ENCODE results near the gene TSPEAR.
"Not testable (repeated sequence)": the region's sequence is repeated elsewhere in the genome, so short reads cannot be mapped to it uniquely, and the experiment has no call there.

Gene TSPEAR

GRCh38 chr21:44507673-44508425, 203.5 kb downstream of the TSPEAR start:
- TF ChIP-seq, protein P1, sequence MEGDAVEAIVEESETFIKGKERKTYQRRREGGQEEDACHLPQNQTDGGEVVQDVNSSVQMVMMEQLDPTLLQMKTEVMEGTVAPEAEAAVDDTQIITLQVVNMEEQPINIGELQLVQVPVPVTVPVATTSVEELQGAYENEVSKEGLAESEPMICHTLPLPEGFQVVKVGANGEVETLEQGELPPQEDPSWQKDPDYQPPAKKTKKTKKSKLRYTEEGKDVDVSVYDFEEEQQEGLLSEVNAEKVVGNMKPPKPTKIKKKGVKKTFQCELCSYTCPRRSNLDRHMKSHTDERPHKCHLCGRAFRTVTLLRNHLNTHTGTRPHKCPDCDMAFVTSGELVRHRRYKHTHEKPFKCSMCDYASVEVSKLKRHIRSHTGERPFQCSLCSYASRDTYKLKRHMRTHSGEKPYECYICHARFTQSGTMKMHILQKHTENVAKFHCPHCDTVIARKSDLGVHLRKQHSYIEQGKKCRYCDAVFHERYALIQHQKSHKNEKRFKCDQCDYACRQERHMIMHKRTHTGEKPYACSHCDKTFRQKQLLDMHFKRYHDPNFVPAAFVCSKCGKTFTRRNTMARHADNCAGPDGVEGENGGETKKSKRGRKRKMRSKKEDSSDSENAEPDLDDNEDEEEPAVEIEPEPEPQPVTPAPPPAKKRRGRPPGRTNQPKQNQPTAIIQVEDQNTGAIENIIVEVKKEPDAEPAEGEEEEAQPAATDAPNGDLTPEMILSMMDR (IDR thresholded peaks at IDR 0.05), result no peak
- peaks cover 9 to 37% of the 10 kb centered on the region in 2 experiments for H3K4me1 ChIP-seq (ENCODE audit: control insufficient read depth in 1 of 2, insufficient read depth in 1 of 2, low read depth in 1 of 2, low read length in 1 of 2)
- H3K36me3 ChIP-seq, result no peaks in the 10 kb centered on the region
- no peaks in the 10 kb centered on the region for H3K9me3 ChIP-seq
- H3K27me3 ChIP-seq, result peaks cover 43% of the 10 kb centered on the region
- no peak overlapping the region for H3K27ac ChIP-seq
- H3K4me3 ChIP-seq (ENCODE audit: low read depth in 1 of 2, low read length in 1 of 2), result no peak overlapping the region

GRCh38 chr21:44506279-44507255, 204.8 kb downstream of the TSPEAR start:
- no peaks in the 10 kb centered on the region for H3K36me3 ChIP-seq
- no peak overlapping the region for H3K4me3 ChIP-seq (ENCODE audit: low read depth in 1 of 2, low read length in 1 of 2)
- H3K27ac ChIP-seq, result no peak overlapping the region
- peaks cover 9 to 32% of the 10 kb centered on the region in 2 experiments for H3K4me1 ChIP-seq (ENCODE audit: control insufficient read depth in 1 of 2, insufficient read depth in 1 of 2, low read depth in 1 of 2, low read length in 1 of 2)
- peaks cover 45% of the 10 kb centered on the region for H3K27me3 ChIP-seq
- TF ChIP-seq, protein P1 (IDR thresholded peaks at IDR 0.05), result no peak
- no peaks in the 10 kb centered on the region for H3K9me3 ChIP-seq

- no peaks in the 10 kb centered on the region for H3K9me3 ChIP-seq
- H3K4me3 ChIP-seq (ENCODE audit: low read depth in 1 of 2, low read length in 1 of 2), result no peak overlapping the region
- H3K27me3 ChIP-seq, result peaks cover 39% of the 10 kb centered on the region
- H3K4me1 ChIP-seq (ENCODE audit: control insufficient read depth in 1 of 2, insufficient read depth in 1 of 2, low read depth in 1 of 2, low read length in 1 of 2), result peaks cover 3 to 24% of the 10 kb centered on the region in 2 experiments
- no peaks in the 10 kb centered on the region for H3K36me3 ChIP-seq
- TF ChIP-seq, protein P1 (IDR thresholded peaks at IDR 0.05), result no peak
- H3K27ac ChIP-seq, result no peak overlapping the region
These were observed 205.6 kb downstream of the TSPEAR start for GRCh38 chr21:44505673-44506278.

GRCh38 chr21:44503901-44504399, 207.4 kb downstream of the TSPEAR start:
- peaks cover 3 to 15% of the 10 kb centered on the region in 2 experiments for H3K4me1 ChIP-seq (ENCODE audit: control insufficient read depth in 1 of 2, insufficient read depth in 1 of 2, low read depth in 1 of 2, low read length in 1 of 2)
- H3K4me3 ChIP-seq (ENCODE audit: low read depth in 1 of 2, low read length in 1 of 2), result no peak overlapping the region
- no peaks in the 10 kb centered on the region for H3K36me3 ChIP-seq
- no peaks in the 10 kb centered on the region for H3K9me3 ChIP-seq
- TF ChIP-seq, protein P1 (IDR thresholded peaks at IDR 0.05), result no peak
- H3K27ac ChIP-seq, result peak overlapping the region; percentile 68
- H3K27me3 ChIP-seq, result peaks cover 27% of the 10 kb centered on the region

- not testable (repeated sequence) for H3K9me3 ChIP-seq; H3K4me3 ChIP-seq (ENCODE audit: low read depth in 1 of 2, low read length in 1 of 2); H3K36me3 ChIP-seq
- peaks cover 21% of the 10 kb centered on the region for H3K27me3 ChIP-seq
- peaks cover 3 to 15% of the 10 kb centered on the region in 2 experiments for H3K4me1 ChIP-seq (ENCODE audit: control insufficient read depth in 1 of 2, insufficient read depth in 1 of 2, low read depth in 1 of 2, low read length in 1 of 2)
- peak overlapping the region; percentile 68 for H3K27ac ChIP-seq
These were observed 208.1 kb downstream of the TSPEAR start for GRCh38 chr21:44503006-44503889.

Measured in neutrophil (primary cell).